K562 (cell line): ENCODE results near the gene SERTAD3. TPM values are rescaled to one million over a fixed set of nuclear protein-coding genes. Genes with fewer than 3 reads are reported as not detected.
A peak's percentile ranks its signal among the peaks of the same experiment; 100 is the strongest.

Source experiments
- ARID1B ChIP-seq: fragments of 450-650 bp; IDR thresholded peaks from 2 replicates; pipeline ENCODE4 v1.6.1; 2016; ENCODE audit warnings: antibody characterized with exemption, mild to moderate bottlenecking, inconsistent platforms
- CCNT2 ChIP-seq: IDR thresholded peaks from 2 replicates; pipeline ENCODE4 v1.6.1; 2011; ENCODE audit warnings: borderline replicate concordance, low read depth, mild to moderate bottlenecking, moderate library complexity, mixed read lengths, low read length; ENCODE audit not compliant: insufficient read length; ENCODE audit errors: extremely low read depth
- CSDE1 ChIP-seq, 2 experiments: fragments of 450-650 bp; IDR thresholded peaks; 2 replicates each; pipeline ENCODE4 v1.6.1; 2016; ENCODE audit warnings: mild to moderate bottlenecking in 1 of 2
- DACH1 ChIP-seq: fragments of 450-650 bp; IDR thresholded peaks from 2 replicates; pipeline ENCODE4 v1.6.1; 2018; ENCODE audit not compliant: partially characterized antibody
- ELK1 ChIP-seq: sonication (generic); formaldehyde crosslinking; IDR thresholded peaks from 2 replicates; pipeline ENCODE4 v1.8.1; 2022; ENCODE audit warnings: missing genetic modification reagents
- ESRRB ChIP-seq: fragments of 250-450 bp; sonication (Bioruptor Pico); IDR thresholded peaks from 2 replicates; pipeline ENCODE4 v1.5.0; 2020; ENCODE audit warnings: mild to moderate bottlenecking, moderate library complexity, borderline replicate concordance
- FOXK2 ChIP-seq, 2 experiments: fragments of 450-650 bp; IDR thresholded peaks in 1 of 2; conservative IDR thresholded peaks in 1 of 2; 2 replicates each; pipeline ENCODE4 v1.6.1; 2016; ENCODE audit warnings: low read depth in 2 of 2, mild to moderate bottlenecking in 1 of 2
- GTF2E2 ChIP-seq: fragments of 200-800 bp; sonication (Bioruptor generic); IDR thresholded peaks from 2 replicates; pipeline ENCODE4 v1.6.1; 2016; ENCODE audit warnings: missing genetic modification characterization, missing compliant biosample characterization
- HIVEP1 ChIP-seq: fragments of 250-450 bp; sonication (Bioruptor Pico); IDR thresholded peaks from 2 replicates; pipeline ENCODE4 v1.4.0; 2020; ENCODE audit warnings: mild to moderate bottlenecking
- HOXB6 ChIP-seq: fragments of 250-450 bp; sonication (Bioruptor Pico); IDR thresholded peaks from 2 replicates; pipeline ENCODE4 v1.5.1; 2022; ENCODE audit warnings: mild to moderate bottlenecking, borderline replicate concordance
- NFE2L1 ChIP-seq: fragments of 450-650 bp; IDR thresholded peaks from 2 replicates; pipeline ENCODE4 v1.6.1; 2016; ENCODE audit warnings: missing genetic modification characterization, low read depth, mild to moderate bottlenecking, missing compliant biosample characterization, moderate library complexity, borderline replicate concordance
- NR2F6 ChIP-seq: fragments of 450-650 bp; formaldehyde crosslinking; IDR thresholded peaks from 2 replicates; pipeline ENCODE4 v1.4.0; 2020; ENCODE audit warnings: mild to moderate bottlenecking
- POLR2B ChIP-seq: fragments of 450-650 bp; IDR thresholded peaks from 2 replicates; pipeline ENCODE4 v1.6.1; 2018; ENCODE audit warnings: low read depth; ENCODE audit not compliant: partially characterized antibody
- PTRF ChIP-seq: fragments of 450-650 bp; IDR thresholded peaks from 2 replicates; pipeline ENCODE4 v1.6.1; 2016; ENCODE audit warnings: mild to moderate bottlenecking, missing genetic modification characterization, missing compliant biosample characterization
- RB1 ChIP-seq: fragments of 450-650 bp; IDR thresholded peaks from 2 replicates; pipeline ENCODE4 v1.6.1; 2017; ENCODE audit warnings: low read depth, mild to moderate bottlenecking
- RNF2 ChIP-seq: sonication (generic); IDR thresholded peaks from 2 replicates; pipeline ENCODE4 v1.6.1; 2016
- SMAD1 ChIP-seq: fragments of 150-350 bp; IDR thresholded peaks from 2 replicates; pipeline ENCODE4 v1.6.1; 2014; ENCODE audit warnings: low read length, low read depth; ENCODE audit not compliant: partially characterized antibody
- SP2 ChIP-seq: IDR thresholded peaks from 2 replicates; pipeline ENCODE4 v1.6.1; 2011; ENCODE audit warnings: mild to moderate bottlenecking, low read depth, low read length, moderate library complexity; ENCODE audit not compliant: poor library complexity, severe bottlenecking; ENCODE audit errors: extremely low read depth
- TEAD1 ChIP-seq, 2 experiments: fragments of 450-650 bp in 1 of 2; sonication (generic) in 1 of 2; formaldehyde crosslinking; IDR thresholded peaks; 2 replicates each; pipeline versions ENCODE4 v1.4.0 to v1.8.0; 2020 to 2022; ENCODE audit warnings: mild to moderate bottlenecking in 2 of 2, missing genetic modification reagents in 1 of 2
- ZFPM2 ChIP-seq: fragments of 250-450 bp; sonication (Bioruptor Pico); IDR thresholded peaks from 2 replicates; pipeline ENCODE4 v1.5.1; 2022; ENCODE audit warnings: mild to moderate bottlenecking
- ZFX ChIP-seq: sonication (generic); formaldehyde crosslinking; IDR thresholded peaks from 2 replicates; pipeline ENCODE4 v1.8.0; 2022; ENCODE audit warnings: mild to moderate bottlenecking, missing genetic modification reagents, moderate library complexity
- ZNF197 ChIP-seq: fragments of 200-800 bp; sonication (Bioruptor generic); IDR thresholded peaks from 2 replicates; pipeline ENCODE4 v1.6.1; 2016; ENCODE audit warnings: low read depth, missing genetic modification characterization, missing compliant biosample characterization
- ZNF232 ChIP-seq: sonication (generic); formaldehyde crosslinking; IDR thresholded peaks from 2 replicates; pipeline ENCODE4 v1.8.0; 2022; ENCODE audit warnings: mild to moderate bottlenecking, missing genetic modification reagents
- ZNF263 ChIP-seq: sonication (generic); formaldehyde crosslinking; IDR thresholded peaks from 2 replicates; pipeline ENCODE4 v1.8.0; 2022; ENCODE audit warnings: mild to moderate bottlenecking, missing genetic modification reagents, borderline replicate concordance
- ZNF589 ChIP-seq: fragments of 200-800 bp; sonication (Bioruptor generic); IDR thresholded peaks from 2 replicates; pipeline ENCODE4 v1.6.1; 2016; ENCODE audit warnings: low read depth, missing genetic modification characterization, missing compliant biosample characterization
- ZNF740 ChIP-seq, 3 experiments: fragments of 200-800 bp in 1 of 3; sonication (Bioruptor generic) in 1 of 3; sonication (generic) in 1 of 3; formaldehyde crosslinking in 1 of 3; IDR thresholded peaks; 2 replicates each; pipeline versions ENCODE4 v1.6.1 to v1.8.0; 2016 to 2022; ENCODE audit warnings: mild to moderate bottlenecking in 2 of 3, missing compliant biosample characterization in 2 of 3, missing genetic modification characterization in 2 of 3, missing genetic modification reagents in 1 of 3
- polyA plus RNA-seq, 8 experiments: library from polyadenylated mRNA; depleted of rRNA in 4 of 8; stranded (reverse) in 5 of 8; unstranded in 3 of 8; fragments of >200 nt; fragmentation: Nextera tagmentation in 2 of 8; fragmentation: Illumina TruSeq in 1 of 8; extraction: Ambion mirVana in 2 of 8; extraction: Trizol in 1 of 8; gene quantifications; 2 replicates each; pipeline versions ENCODE4 v1.2.1 to v1.2.3, GENCODE V29; 2011 to 2014; ENCODE audit warnings: inconsistent platforms in 1 of 8, missing spikeins in 1 of 8
- total RNA-seq, 7 experiments: library from RNA; depleted of rRNA in 6 of 7; stranded (reverse); fragments of >200 nt in 6 of 7; fragmentation: Illumina TruSeq in 2 of 7; extraction: Trizol in 2 of 7; gene quantifications; 2 replicates each; pipeline versions ENCODE4 v1.2.1 to v1.2.3, GENCODE V29; 2011 to 2021; ENCODE audit warnings: low replicate concordance in 1 of 7

SERTAD3 gene
- total and polyA plus RNA-seq, 9 of the 15 experiments (the other 6 are each of a cell fraction or from before 2014, with no cell fraction given) = 5.4 to 28.9 (median 17.5) TPM

- TF ChIP-seq NFE2L1 (tag) = no peak
- no peak for TF ChIP-seq DACH1
- TF ChIP-seq SP2 = peak; percentile 48
- peak; percentile 44 for TF ChIP-seq SMAD1
- TF ChIP-seq RB1 = no peak; the same call in none of the 2 replicates
- TF ChIP-seq ZFX (CRISPR knock-in tag) = peak; percentile 72
- TF ChIP-seq ZNF232 (CRISPR knock-in tag) = 0 out of 2 replicates have a peak, but pooled peaks have one; percentile 44
- TF ChIP-seq ELK1 (CRISPR knock-in tag) = no peak
- TF ChIP-seq ZNF263 (CRISPR knock-in tag) = no peak
- TF ChIP-seq ARID1B = 0 out of 2 replicates have a peak, but pooled peaks have one; percentile 4
- peak; percentile 69 for TF ChIP-seq POLR2B
- TF ChIP-seq ZNF197 (CRISPR knock-in tag) = no peak
- TF ChIP-seq TEAD1 (CRISPR knock-in tag; IDR thresholded peaks at IDR 0.05) = peak in 1 of 2 experiments; percentile 34; a peak in 2 of 4 replicates
- peak in 1 of 2 experiments; percentile 82; a peak in 1 of 4 replicates for TF ChIP-seq CSDE1 (IDR thresholded peaks at IDR 0.05)
- peak; percentile 49; the same call in 1 of the 2 replicates for TF ChIP-seq ZNF740 (CRISPR knock-in tag; IDR thresholded peaks at IDR 0.05)
- TF ChIP-seq ZNF740 (tag; IDR thresholded peaks at IDR 0.05) = no peak
- TF ChIP-seq GTF2E2 (tag) = no peak
- peak in 1 of 2 experiments; percentile 35; a peak in 2 of 4 replicates for TF ChIP-seq FOXK2 (conservative IDR thresholded peaks at IDR 0.05 in 1 of 2, IDR thresholded peaks at IDR 0.05 in 1 of 2; ENCODE audit: low read depth in 2 of 2)
- no peak for TF ChIP-seq NR2F6 (CRISPR knock-in tag)
- no peak for TF ChIP-seq ZNF589 (CRISPR knock-in tag)
- no peak for TF ChIP-seq ESRRB (CRISPR knock-in tag)
- 0 out of 2 replicates have a peak, but pooled peaks have one; percentile 56 for TF ChIP-seq RNF2
- no peak for TF ChIP-seq HIVEP1 (CRISPR knock-in tag)
- no peak for TF ChIP-seq PTRF (tag)
- TF ChIP-seq HOXB6 (CRISPR knock-in tag) = no peak
- peak; percentile 44 for TF ChIP-seq CCNT2
- TF ChIP-seq ZFPM2 (CRISPR knock-in tag) = no peak
These were observed at the start of gene SERTAD3 (continued) for GRCh38 chr19:40444000-40444824.
